Omental fat pad (tissue), 4 donors: ENCODE data around the gene PAIP2. TPM values are rescaled to one million over a fixed set of nuclear protein-coding genes. Genes with fewer than 3 reads are reported as not detected.
"Not testable (repeated sequence)": the region's sequence is repeated elsewhere in the genome, so short reads cannot be mapped to it uniquely, and the experiment has no call there.

Experiments
- ATAC-seq: fragments of 150-250 bp; one replicate; pipeline ENCODE4 v1.9.1; 2016; ENCODE audit warnings: mild to moderate bottlenecking, moderate library complexity; ENCODE audit not compliant: low FRiP score
- DNase-seq: peaks from one replicate; pipeline ENCODE4 v3.0.0-alpha.2; 2019; ENCODE audit warnings: low spot score
- CTCF ChIP-seq, 3 donors: fragments of 450-650 bp; IDR thresholded peaks; one replicate each; pipeline ENCODE4 v1.5.1; 2016 to 2017; ENCODE audit warnings: antibody characterized with exemption in 3 of 3, mild to moderate bottlenecking in 3 of 3, moderate library complexity in 2 of 3
- total RNA-seq, 4 donors: library from RNA; depleted of rRNA; stranded (reverse); fragments of >200 nt; gene quantifications; one replicate each; pipeline ENCODE4 v1.1.0, GENCODE V29; 2016

PAIP2 gene
- total RNA-seq, 4 donors from 2014 or later, result 73.1 to 113 (median 103) TPM

GRCh38 chr5:139383993-139384590 lies 42.4 kb downstream of the PAIP2 start:
- no peak for TF ChIP-seq CTCF (IDR thresholded peaks at IDR 0.05)
- DNase-seq, result no peak
- no peak for ATAC-seq

- ATAC-seq (no peak), DNase-seq (no peak)
- no peak for TF ChIP-seq CTCF (IDR thresholded peaks at IDR 0.05)
Measured at GRCh38 chr5:139384591-139385051, 43.0 kb downstream of the PAIP2 start.

- no peak for DNase-seq
- ATAC-seq, result no peak
- no peak for TF ChIP-seq CTCF (IDR thresholded peaks at IDR 0.05)
Measured at GRCh38 chr5:139385061-139386049, 43.7 kb downstream of the PAIP2 start.

GRCh38 chr5:139386050-139386438 lies 44.4 kb downstream of the PAIP2 start:
- DNase-seq, result no peak
- ATAC-seq, result no peak
- TF ChIP-seq CTCF (IDR thresholded peaks at IDR 0.05), result no peak

GRCh38 chr5:139386956-139387355 lies 45.3 kb downstream of the PAIP2 start:
- DNase-seq, ATAC-seq: not testable (repeated sequence)

GRCh38 chr5:139387611-139388197 lies 46.0 kb downstream of the PAIP2 start:
- ATAC-seq (no peak), DNase-seq (no peak)
- no peak for TF ChIP-seq CTCF (IDR thresholded peaks at IDR 0.05)

- DNase-seq (no peak), ATAC-seq (peak; percentile 16)
- no peak for TF ChIP-seq CTCF (IDR thresholded peaks at IDR 0.05)
Measured at GRCh38 chr5:139388198-139388821, 46.7 kb downstream of the PAIP2 start.
